Stimulated activated memory B cell treated with anti-CD40 and anti-IgM and Interleukin-4, amounts not matched to agents 10 μg/mL and 1 μg/mL and 100 μg/mL, for 72 hours (primary cell): Measurements from ENCODE around the gene ZNF292.
"Not testable (repeated sequence)": the region's sequence is repeated elsewhere in the genome, so short reads cannot be mapped to it uniquely, and the experiment has no call there.

ENCODE experiments used
- ATAC-seq: fragments of 150-1000 bp; cut with Tn5 transposase; 2 replicates; pipeline ENCODE4 v1.10.0; 2021
- H3K27ac Mint-ChIP-seq: one replicate; pipeline ENCODE4 v1.8.0; 2022; ENCODE audit warnings: mild to moderate bottlenecking, mixed read lengths
- H3K27me3 Mint-ChIP-seq: one replicate; pipeline ENCODE4 v1.8.0; 2022; ENCODE audit warnings: mixed read lengths
- H3K36me3 Mint-ChIP-seq: one replicate; pipeline ENCODE4 v1.8.0; 2022; ENCODE audit warnings: mixed read lengths
- H3K4me1 Mint-ChIP-seq: one replicate; pipeline ENCODE4 v1.8.0; 2022; ENCODE audit warnings: mixed read lengths
- H3K4me3 Mint-ChIP-seq: one replicate; pipeline ENCODE4 v1.8.0; 2022; ENCODE audit warnings: mild to moderate bottlenecking, moderate library complexity, mixed read lengths
- H3K9me3 Mint-ChIP-seq: one replicate; pipeline ENCODE4 v1.8.0; 2022; ENCODE audit warnings: mixed read lengths

ZNF292 gene

DNA sequence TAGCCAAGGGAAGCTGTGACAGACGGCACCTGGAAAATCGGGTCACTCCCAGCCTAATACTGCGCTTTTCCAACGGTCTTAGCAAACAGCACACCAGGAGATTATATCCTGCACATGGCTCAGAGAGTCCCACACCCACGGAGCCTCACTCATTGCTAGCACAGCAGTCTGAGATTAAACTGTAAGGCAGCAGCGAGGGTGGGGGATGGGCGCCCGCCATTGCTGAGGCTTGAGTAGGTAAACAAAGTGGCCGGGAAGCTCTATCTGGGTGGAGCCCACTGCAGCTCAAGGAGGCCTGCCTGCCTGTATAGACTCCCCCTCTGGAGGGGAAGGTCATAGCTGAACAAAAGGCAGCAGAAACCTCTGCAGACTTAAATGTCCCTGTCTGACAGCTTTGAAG, 145.9 kb downstream of the ZNF292 start:
- H3K27me3 Mint-ChIP-seq = peaks cover 52% of the 10 kb centered on the region
- not testable (repeated sequence) for ATAC-seq, H3K27ac Mint-ChIP-seq, H3K4me1 Mint-ChIP-seq, H3K9me3 Mint-ChIP-seq, H3K4me3 Mint-ChIP-seq, H3K36me3 Mint-ChIP-seq

DNA sequence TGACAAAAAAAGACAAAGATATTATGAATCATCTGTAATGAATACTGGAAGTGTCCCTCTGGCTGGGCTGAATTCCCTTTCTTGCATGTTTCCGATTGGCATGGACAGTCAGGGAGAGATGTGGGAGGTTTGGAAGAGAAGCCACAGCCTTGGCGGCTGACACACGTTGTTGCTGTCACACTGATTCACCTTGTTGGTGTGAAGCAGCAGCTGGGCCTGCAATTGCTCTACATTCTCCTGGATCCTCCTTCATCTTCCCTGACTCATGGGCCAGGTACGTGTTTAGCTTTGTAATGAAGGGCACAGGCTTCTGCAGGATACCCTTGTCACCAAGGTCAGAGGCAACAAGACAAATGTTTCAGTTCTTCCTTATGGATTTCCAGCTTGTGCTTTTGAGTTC, 153.6 kb downstream of the ZNF292 start:
- no peaks in the 10 kb centered on the region for H3K9me3 Mint-ChIP-seq
- ATAC-seq = no peak
- H3K4me1 Mint-ChIP-seq = no peaks in the 10 kb centered on the region

DNA sequence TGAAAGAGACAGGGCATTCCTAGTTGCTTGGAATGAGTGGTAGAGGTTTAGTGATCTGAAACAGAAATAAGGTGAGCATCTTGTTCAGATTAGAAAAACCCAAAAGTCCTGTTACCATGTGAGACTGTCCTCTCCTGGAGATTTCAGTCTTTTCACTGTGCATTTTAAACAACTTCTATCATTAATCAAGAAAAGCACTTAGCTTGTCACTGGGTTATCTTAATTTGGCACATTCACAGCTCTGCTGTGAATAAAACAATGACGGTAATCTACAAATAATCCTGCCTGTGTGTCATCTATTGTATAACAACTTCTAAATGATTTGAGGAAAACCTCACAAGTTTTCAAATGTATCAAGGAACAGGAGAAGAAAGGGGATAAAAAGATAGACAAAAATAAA, 157.5 kb downstream of the ZNF292 start:
- Mint-ChIP-seq H3K36me3 (no peaks in the 10 kb centered on the region), H3K27me3 (peaks cover 11% of the 10 kb centered on the region), H3K4me3 (no peak overlapping the region), H3K27ac (no peak overlapping the region), H3K9me3 (no peaks in the 10 kb centered on the region), H3K4me1 (no peaks in the 10 kb centered on the region)
- ATAC-seq = no peak

More for the DNA sequence above, 153.6 kb downstream of the ZNF292 start:
- Mint-ChIP-seq H3K27me3 (peaks cover 5% of the 10 kb centered on the region), H3K27ac (no peak overlapping the region), H3K36me3 (no peaks in the 10 kb centered on the region), H3K4me3 (no peak overlapping the region)
